Measurements from ENCODE around the gene ZKSCAN3. TPM values are rescaled to one million over a fixed set of nuclear protein-coding genes. Genes with fewer than 3 reads are reported as not detected.
A peak's percentile ranks its signal among the peaks of the same experiment; 100 is the strongest.

The ZKSCAN3 gene
- total and polyA plus RNA-seq, 10 of the 15 experiments (the other 5 are each of a cell fraction or from before 2014, with no cell fraction given) = 0.86 to 4.3 (median 3.1) TPM

GRCh38 chr6:28336284-28337120, 13.2 kb upstream of the ZKSCAN3 start (continued):
- peak; percentile 7; the same call in 1 of the 2 replicates for TF ChIP-seq SPI1 (IDR thresholded peaks at IDR 0.05; ENCODE audit: borderline replicate concordance, insufficient read depth, low read depth, low read length)
- TF ChIP-seq PAX5 (IDR thresholded peaks at IDR 0.05; ENCODE audit: borderline replicate concordance, low read depth, low read length) = peak; percentile 90
- TF ChIP-seq RAD51 (IDR thresholded peaks at IDR 0.05) = no peak
- no peak for TF ChIP-seq SRF (IDR thresholded peaks at IDR 0.05; ENCODE audit: low read depth in 2 of 2, low read length in 2 of 2)
- TF ChIP-seq JUNB (IDR thresholded peaks at IDR 0.05) = peak; percentile 4; the same call in 1 of the 2 replicates
- peak; percentile 67 for TF ChIP-seq CREB1 (IDR thresholded peaks at IDR 0.05; ENCODE audit: low read depth)
- TF ChIP-seq E2F4 (IDR thresholded peaks at IDR 0.05; ENCODE audit: low read depth, low read length) = no peak
- no peak for TF ChIP-seq IRF5 (IDR thresholded peaks at IDR 0.05; ENCODE audit: borderline replicate concordance)
- no peak for TF ChIP-seq ZBTB11 (CRISPR knock-in tag; IDR thresholded peaks at IDR 0.05)
- peak; percentile 22 for TF ChIP-seq SKIL (IDR thresholded peaks at IDR 0.05; ENCODE audit: low read depth, poor library complexity, severe bottlenecking)
- peak; percentile 27 for TF ChIP-seq CREM (IDR thresholded peaks at IDR 0.05; ENCODE audit: low read depth)
- TF ChIP-seq REST (IDR thresholded peaks at IDR 0.05; ENCODE audit: low read depth, low read length) = no peak

Measured in GM12878 (cell line).